ENCODE measurements around the gene FERMT1. TPM values are rescaled to one million over a fixed set of nuclear protein-coding genes. Genes with fewer than 3 reads are reported as not detected.

Gene FERMT1
- total and polyA plus RNA-seq, 4 donors: 0.83 to 2.4 (median 1.5) TPM

- ATAC-seq (ENCODE audit: insufficient read depth, low FRiP score) (no peak), DNase-seq (no peak)
- Histone ChIP-seq H3K36me3 (ENCODE audit: control insufficient read depth in 4 of 4, insufficient read depth in 4 of 4, low read length in 4 of 4) (no peaks in the 10 kb centered on the region), H3K4me3 (no peak overlapping the region), H3K27me3 (ENCODE audit: control insufficient read depth in 3 of 3, insufficient read depth in 3 of 3, low read length in 2 of 3) (no peaks in the 10 kb centered on the region), H3K9me3 (ENCODE audit: control insufficient read depth in 4 of 4, insufficient read depth in 3 of 4, low read length in 3 of 4) (peaks cover 0 to 7% (median 5%) of the 10 kb centered on the region in 4 donors), H3K27ac (ENCODE audit: low read depth in 1 of 2, low read length in 1 of 2) (no peak overlapping the region), H3K9ac (ENCODE audit: insufficient read depth in 1 of 2, low read length in 2 of 2) (no peak overlapping the region), H3K4me1 (ENCODE audit: control insufficient read depth in 5 of 5, insufficient read depth in 5 of 5, low read length in 5 of 5) (no peaks in the 10 kb centered on the region)
- TF ChIP-seq CTCF (IDR thresholded peaks at IDR 0.05; ENCODE audit: control extremely low read depth, extremely low read depth): no peak
- 91 to 92% methylated on average over 2 of the region's 2 CpGs for WGBS, 2 donors
Observed at GRCh38 chr20:6157345-6157744, 34.5 kb upstream of the FERMT1 start.

GRCh38 chr20:6152777-6153176, 29.9 kb upstream of the FERMT1 start:
- H3K27me3 ChIP-seq (ENCODE audit: control insufficient read depth in 3 of 3, insufficient read depth in 3 of 3, low read length in 2 of 3): no peaks in the 10 kb centered on the region
- ATAC-seq (ENCODE audit: insufficient read depth, low FRiP score) (no peak), DNase-seq (no peak)
- peaks cover 0 to 12% (median 7%) of the 10 kb centered on the region in 4 donors for H3K9me3 ChIP-seq (ENCODE audit: control insufficient read depth in 4 of 4, insufficient read depth in 3 of 4, low read length in 3 of 4)
- no peaks in the 10 kb centered on the region for H3K36me3 ChIP-seq (ENCODE audit: control insufficient read depth in 4 of 4, insufficient read depth in 4 of 4, low read length in 4 of 4)
- no peak overlapping the region for H3K27ac ChIP-seq (ENCODE audit: low read depth in 1 of 2, low read length in 1 of 2)
- H3K4me1 ChIP-seq (ENCODE audit: control insufficient read depth in 5 of 5, insufficient read depth in 5 of 5, low read length in 5 of 5): no peaks in the 10 kb centered on the region
- 60 to 79% methylated on average over 2 of the region's 2 CpGs for WGBS, 2 donors
- H3K4me3 ChIP-seq: no peak overlapping the region
- TF ChIP-seq CTCF (IDR thresholded peaks at IDR 0.05; ENCODE audit: control extremely low read depth, extremely low read depth): no peak
- no peak overlapping the region for H3K9ac ChIP-seq (ENCODE audit: insufficient read depth in 1 of 2, low read length in 2 of 2)

GRCh38 chr20:6148073-6148472, 25.2 kb upstream of the FERMT1 start:
- H3K27me3 ChIP-seq (ENCODE audit: control insufficient read depth in 3 of 3, insufficient read depth in 3 of 3, low read length in 2 of 3): no peaks in the 10 kb centered on the region
- WGBS, 2 donors: 91 to 94% methylated on average over 7 of the region's 7 CpGs
- no peak for TF ChIP-seq CTCF (IDR thresholded peaks at IDR 0.05; ENCODE audit: control extremely low read depth, extremely low read depth)
- peaks cover 0 to 10% (median 3%) of the 10 kb centered on the region in 4 donors for H3K9me3 ChIP-seq (ENCODE audit: control insufficient read depth in 4 of 4, insufficient read depth in 3 of 4, low read length in 3 of 4)
- H3K27ac ChIP-seq (ENCODE audit: low read depth in 1 of 2, low read length in 1 of 2): no peak overlapping the region
- H3K9ac ChIP-seq (ENCODE audit: insufficient read depth in 1 of 2, low read length in 2 of 2): no peak overlapping the region
- H3K36me3 ChIP-seq (ENCODE audit: control insufficient read depth in 4 of 4, insufficient read depth in 4 of 4, low read length in 4 of 4): no peaks in the 10 kb centered on the region
- H3K4me1 ChIP-seq (ENCODE audit: control insufficient read depth in 5 of 5, insufficient read depth in 5 of 5, low read length in 5 of 5): no peaks in the 10 kb centered on the region
- ATAC-seq (ENCODE audit: insufficient read depth, low FRiP score) (no peak), DNase-seq (no peak)
- H3K4me3 ChIP-seq: no peak overlapping the region

- DNase-seq: peak; percentile 56 to 78 (median 60)
- Histone ChIP-seq H3K4me1 (ENCODE audit: control insufficient read depth in 5 of 5, insufficient read depth in 5 of 5, low read length in 5 of 5) (no peaks in the 10 kb centered on the region), H3K9ac (ENCODE audit: insufficient read depth in 1 of 2, low read length in 2 of 2) (no peak overlapping the region), H3K4me3 (no peak overlapping the region), H3K9me3 (ENCODE audit: control insufficient read depth in 4 of 4, insufficient read depth in 3 of 4, low read length in 3 of 4) (peaks cover 0 to 5% (median 2%) of the 10 kb centered on the region in 4 donors), H3K36me3 (ENCODE audit: control insufficient read depth in 4 of 4, insufficient read depth in 4 of 4, low read length in 4 of 4) (no peaks in the 10 kb centered on the region), H3K27me3 (ENCODE audit: control insufficient read depth in 3 of 3, insufficient read depth in 3 of 3, low read length in 2 of 3) (no peaks in the 10 kb centered on the region), H3K27ac (ENCODE audit: low read depth in 1 of 2, low read length in 1 of 2) (no peak overlapping the region)
- ATAC-seq (ENCODE audit: insufficient read depth, low FRiP score): peak; percentile 62
- peak; percentile 63 for TF ChIP-seq CTCF (IDR thresholded peaks at IDR 0.05; ENCODE audit: control extremely low read depth, extremely low read depth)
- 2 to 7% methylated on average over 10 of the region's 10 CpGs for WGBS, 2 donors
Observed at GRCh38 chr20:6142348-6142993, 19.6 kb upstream of the FERMT1 start.

Measured in lung (tissue), 12 donors.